MCF 10A (cell line): Measurements from ENCODE around the gene MAP3K8. TPM values are rescaled to one million over a fixed set of nuclear protein-coding genes. Genes with fewer than 3 reads are reported as not detected.

Experiments
- BruUV-seq: library from RNA; stranded (reverse); fragments of 400-500 nt; replicated peaks from 2 replicates; lab custom pipeline; 2021; lab: Mats Ljungman, UMichigan
- CTCF ChIA-PET: fragments of 300-600 bp; sonication (Branson Sonifier 250); formaldehyde crosslinking; extraction: SDS; loops from one replicate; lab custom pipeline; 2021; ENCODE audit warnings: antibody characterized with exemption, inconsistent platforms; lab: Yijun Ruan, JAX
- POLR2A ChIA-PET: fragments of 300-600, 350-650 bp; sonication (Branson Sonifier 250); formaldehyde crosslinking; extraction: SDS; loops from one replicate; lab custom pipeline; 2020; ENCODE audit warnings: antibody characterized with exemption, inconsistent platforms; lab: Yijun Ruan, JAX
- DNase-seq: peaks from one replicate; pipeline ENCODE4 v3.0.0-alpha.2; 2018; ENCODE audit not compliant: unreplicated experiment
- H3K27ac Mint-ChIP-seq: one replicate; pipeline ENCODE4 v1.8.0; 2022; ENCODE audit warnings: mild to moderate bottlenecking, low read depth, mixed read lengths; ENCODE audit not compliant: unreplicated experiment
- H3K27me3 Mint-ChIP-seq: one replicate; pipeline ENCODE4 v1.8.0; 2022; ENCODE audit warnings: mixed read lengths; ENCODE audit not compliant: insufficient read depth, unreplicated experiment
- H3K36me3 Mint-ChIP-seq: one replicate; pipeline ENCODE4 v1.8.0; 2022; ENCODE audit warnings: mild to moderate bottlenecking, moderate library complexity, mixed read lengths; ENCODE audit not compliant: insufficient read depth, unreplicated experiment
- H3K4me1 Mint-ChIP-seq: one replicate; pipeline ENCODE4 v1.8.0; 2022; ENCODE audit warnings: mixed read lengths; ENCODE audit not compliant: insufficient read depth, unreplicated experiment
- H3K4me3 Mint-ChIP-seq: one replicate; pipeline ENCODE4 v1.8.0; 2022; ENCODE audit warnings: mild to moderate bottlenecking, moderate library complexity, mixed read lengths; ENCODE audit not compliant: unreplicated experiment
- H3K9me3 Mint-ChIP-seq: one replicate; pipeline ENCODE4 v1.8.0; 2022; ENCODE audit warnings: mixed read lengths; ENCODE audit not compliant: unreplicated experiment
- intact Hi-C: fragments of 100-400 bp; cut with micrococcal nuclease; formaldehyde crosslinking; loops from 2 replicates; pipeline ENCODE4 v1.14.1; 2022
- total RNA-seq: library from RNA; stranded (reverse); gene quantifications from 2 replicates; pipeline ENCODE4 v1.2.3, GENCODE V29; 2022
- TF ChIP-seq, protein P1 (sequence below): fragments of 200-600 bp; IDR thresholded peaks from one replicate; pipeline ENCODE4 v1.8.0; 2022; ENCODE audit warnings: antibody characterized with exemption, mild to moderate bottlenecking; ENCODE audit not compliant: unreplicated experiment

The MAP3K8 gene
- total RNA-seq, 1 experiment from 2014 or later, result 1.5 TPM

- no TSS peak for BruUV-seq
- CTCF ChIA-PET, result interaction anchor here (0.6 to 9.7 kb wide), 2 partner anchors 144 to 205 kb away, joined by 3 to 77 read pairs; no protein-coding TSS in a partner anchor
- peak overlapping the region; percentile 24 for H3K4me3 Mint-ChIP-seq
- peak; percentile 90 for DNase-seq
- H3K9me3 Mint-ChIP-seq, result peaks cover 6% of the 10 kb centered on the region
- peak overlapping the region; percentile 76 for H3K27ac Mint-ChIP-seq
- H3K27me3 Mint-ChIP-seq, result no peaks in the 10 kb centered on the region
- TF ChIP-seq, protein P1, sequence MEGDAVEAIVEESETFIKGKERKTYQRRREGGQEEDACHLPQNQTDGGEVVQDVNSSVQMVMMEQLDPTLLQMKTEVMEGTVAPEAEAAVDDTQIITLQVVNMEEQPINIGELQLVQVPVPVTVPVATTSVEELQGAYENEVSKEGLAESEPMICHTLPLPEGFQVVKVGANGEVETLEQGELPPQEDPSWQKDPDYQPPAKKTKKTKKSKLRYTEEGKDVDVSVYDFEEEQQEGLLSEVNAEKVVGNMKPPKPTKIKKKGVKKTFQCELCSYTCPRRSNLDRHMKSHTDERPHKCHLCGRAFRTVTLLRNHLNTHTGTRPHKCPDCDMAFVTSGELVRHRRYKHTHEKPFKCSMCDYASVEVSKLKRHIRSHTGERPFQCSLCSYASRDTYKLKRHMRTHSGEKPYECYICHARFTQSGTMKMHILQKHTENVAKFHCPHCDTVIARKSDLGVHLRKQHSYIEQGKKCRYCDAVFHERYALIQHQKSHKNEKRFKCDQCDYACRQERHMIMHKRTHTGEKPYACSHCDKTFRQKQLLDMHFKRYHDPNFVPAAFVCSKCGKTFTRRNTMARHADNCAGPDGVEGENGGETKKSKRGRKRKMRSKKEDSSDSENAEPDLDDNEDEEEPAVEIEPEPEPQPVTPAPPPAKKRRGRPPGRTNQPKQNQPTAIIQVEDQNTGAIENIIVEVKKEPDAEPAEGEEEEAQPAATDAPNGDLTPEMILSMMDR, result peak; percentile 44
- H3K36me3 Mint-ChIP-seq, result peaks cover 5% of the 10 kb centered on the region
- H3K4me1 Mint-ChIP-seq, result peaks cover 29% of the 10 kb centered on the region
- intact Hi-C loops, result loop anchor here (1.0 to 2.0 kb wide), 3 partner anchors 27 to 389 kb away; no protein-coding TSS in a partner anchor
- POLR2A ChIA-PET, result interaction anchor here (0.9 kb wide), 1 partner anchor 8 kb away, joined by 3 read pairs; no protein-coding TSS in a partner anchor
Measured at GRCh38 chr10:30387646-30388243, 46.2 kb upstream of the MAP3K8 start.

DNA sequence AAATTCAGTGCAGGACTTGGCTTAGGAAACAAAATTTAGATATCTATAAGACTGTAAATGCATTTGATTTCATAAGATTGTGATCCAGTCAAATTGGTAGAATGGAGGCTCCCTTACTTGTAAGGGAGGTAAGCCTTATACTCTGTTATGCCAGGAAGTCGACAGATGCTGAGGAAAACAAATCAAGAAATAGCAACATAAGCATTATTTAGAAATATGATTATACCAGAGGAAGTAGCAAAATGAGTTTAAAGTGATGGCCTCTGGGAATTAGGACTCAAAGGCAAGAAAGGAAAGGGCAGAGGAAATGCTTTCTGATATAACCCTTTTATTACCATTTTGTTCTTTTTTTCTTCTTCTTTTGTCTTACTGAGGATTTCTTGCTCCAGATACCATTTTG, 44.4 kb upstream of the MAP3K8 start:
- Mint-ChIP-seq H3K9me3 (peaks cover 6% of the 10 kb centered on the region), H3K4me1 (peaks cover 29% of the 10 kb centered on the region), H3K4me3 (no peak overlapping the region), H3K36me3 (peaks cover 5% of the 10 kb centered on the region), H3K27ac (no peak overlapping the region), H3K27me3 (no peaks in the 10 kb centered on the region)
- CTCF ChIA-PET, result interaction anchor here (0.6 to 9.7 kb wide), 4 partner anchors 31 to 203 kb away, joined by 3 to 77 read pairs (median 3); no protein-coding TSS in a partner anchor
- BruUV-seq, result no TSS peak
- intact Hi-C loops, result no loop called here
- TF ChIP-seq, protein P1, result no peak
- POLR2A ChIA-PET, result no interaction called here
- DNase-seq, result no peak

DNA sequence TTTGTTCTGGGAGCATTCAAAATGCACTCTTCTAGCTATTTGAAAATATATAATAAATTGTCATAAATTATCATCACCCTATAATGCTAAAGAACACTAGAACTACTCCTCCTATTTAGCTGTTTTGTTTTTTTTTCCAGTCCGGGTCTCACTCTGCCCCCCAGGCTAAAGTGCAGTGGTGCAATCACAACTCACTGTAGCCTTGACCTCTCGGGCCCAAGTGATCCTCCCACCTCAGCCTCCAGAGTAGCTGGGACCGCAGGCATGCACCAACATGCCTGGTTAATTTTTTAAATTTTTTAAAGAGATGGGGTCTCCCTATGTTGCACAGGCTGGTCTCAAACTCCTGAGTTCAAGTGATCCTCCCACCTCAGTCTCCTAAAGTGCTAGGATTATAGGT, 43.8 kb upstream of the MAP3K8 start:
- POLR2A ChIA-PET, result interaction anchor here (0.6 kb wide), 1 partner anchor 82 kb away, joined by 3 read pairs; no protein-coding TSS in a partner anchor
- no peak overlapping the region for H3K27ac Mint-ChIP-seq
- H3K4me1 Mint-ChIP-seq, result peaks cover 24% of the 10 kb centered on the region
- intact Hi-C loops, result no loop called here
- H3K4me3 Mint-ChIP-seq, result no peak overlapping the region
- BruUV-seq, result no TSS peak
- TF ChIP-seq, protein P1, result no peak
- CTCF ChIA-PET, result interaction anchor here (0.7 to 9.7 kb wide), 3 partner anchors 40 to 203 kb away, joined by 3 to 77 read pairs (median 5); no protein-coding TSS in a partner anchor
- no peaks in the 10 kb centered on the region for H3K27me3 Mint-ChIP-seq
- peaks cover 5% of the 10 kb centered on the region for H3K36me3 Mint-ChIP-seq
- no peak for DNase-seq
- peaks cover 6% of the 10 kb centered on the region for H3K9me3 Mint-ChIP-seq

DNA sequence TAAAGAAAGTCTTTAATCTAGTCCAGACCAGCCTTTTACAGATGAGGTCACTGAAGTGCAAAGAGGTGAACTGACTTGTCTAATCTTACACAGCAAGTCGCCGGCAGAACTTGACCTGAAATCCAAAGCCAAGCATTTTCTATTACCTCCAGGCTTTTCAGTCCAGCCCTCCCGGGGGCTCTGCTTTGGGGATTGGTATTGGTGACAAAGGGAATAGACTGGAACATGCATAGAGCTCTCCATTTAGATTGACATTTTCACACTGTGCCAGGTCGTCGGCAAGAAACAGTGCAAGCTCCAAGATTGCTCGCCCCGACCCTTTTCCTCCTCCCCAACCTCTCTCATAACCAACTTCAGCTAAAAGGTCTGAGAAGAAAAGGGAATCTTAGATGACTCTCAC, 42.7 kb upstream of the MAP3K8 start:
- ChIA-PET POLR2A (no interaction called here), CTCF (interaction anchor here (0.6 to 9.7 kb wide), 6 partner anchors 104 to 1720 kb away, joined by 3 to 77 read pairs (median 12); no protein-coding TSS in a partner anchor)
- Mint-ChIP-seq H3K4me1 (peaks cover 24% of the 10 kb centered on the region), H3K36me3 (peaks cover 5% of the 10 kb centered on the region), H3K9me3 (peaks cover 6% of the 10 kb centered on the region), H3K27me3 (no peaks in the 10 kb centered on the region), H3K4me3 (no peak overlapping the region), H3K27ac (no peak overlapping the region)
- DNase-seq, result no peak
- no TSS peak for BruUV-seq
- TF ChIP-seq, protein P1, result no peak
- intact Hi-C loops, result no loop called here
